Naive thymus-derived CD8-positive, alpha-beta T cell (primary cell): ENCODE measurements around the gene GADL1. TPM values are rescaled to one million over a fixed set of nuclear protein-coding genes. Genes with fewer than 3 reads are reported as not detected.

Experiments
- ATAC-seq, 2 donors: fragments of 150-1000 bp; cut with Tn5 transposase in 1 of 2; sonication (Bioruptor Pico), chemical (Tn5 transposase) in 1 of 2; 1 replicate in 1 of 2; 2 replicates in 1 of 2; pipeline ENCODE4 v1.10.0; 2021; ENCODE audit warnings: mild to moderate bottlenecking in 2 of 2, moderate library complexity in 2 of 2
- POLR2A ChIA-PET: fragments of 350-600 bp; sonication (Branson Sonifier 250); formaldehyde crosslinking; loops from one replicate; lab custom pipeline; 2021; ENCODE audit warnings: antibody characterized with exemption; lab: Charles Lee
- DNase-seq, 10 donors: peaks; one replicate each; pipeline versions ENCODE4 v3.0.0 to v3.0.0-alpha.2; 2020 to 2022
- H3K27ac Mint-ChIP-seq, 10 donors: one replicate each; pipeline ENCODE4 v1.8.0; 2020 to 2022; ENCODE audit warnings: mild to moderate bottlenecking in 10 of 10, mixed read lengths in 10 of 10, moderate library complexity in 4 of 10, inconsistent platforms in 1 of 10
- H3K27me3 Mint-ChIP-seq, 5 donors: one replicate each; pipeline ENCODE4 v1.8.0; 2021 to 2022; ENCODE audit warnings: mixed read lengths in 5 of 5
- H3K36me3 Mint-ChIP-seq, 3 donors: one replicate each; pipeline ENCODE4 v1.8.0; 2020 to 2022; ENCODE audit warnings: mixed read lengths in 3 of 3, mild to moderate bottlenecking in 2 of 3, inconsistent platforms in 1 of 3
- H3K4me1 Mint-ChIP-seq, 4 donors: one replicate each; pipeline ENCODE4 v1.8.0; 2021 to 2022; ENCODE audit warnings: mixed read lengths in 4 of 4
- H3K4me3 Mint-ChIP-seq, 10 donors: one replicate each; pipeline ENCODE4 v1.8.0; 2020 to 2022; ENCODE audit warnings: mild to moderate bottlenecking in 10 of 10, mixed read lengths in 10 of 10, moderate library complexity in 6 of 10, inconsistent platforms in 1 of 10
- H3K9me3 Mint-ChIP-seq, 9 donors: one replicate each; pipeline ENCODE4 v1.8.0; 2020 to 2022; ENCODE audit warnings: mixed read lengths in 9 of 9, mild to moderate bottlenecking in 3 of 9, inconsistent platforms in 1 of 9, moderate library complexity in 1 of 9
- polyA plus RNA-seq, 3 donors: library from polyadenylated mRNA; unstranded; fragments of 300-500 nt; fragmentation: Illumina TruSeq; gene quantifications; one replicate each; pipeline ENCODE4 v1.2.3, GENCODE V29; 2021
- total RNA-seq, 8 experiments: library from RNA in 2 of 8; stranded (reverse) in 2 of 8; gene quantifications; one replicate each; pipeline ENCODE4 v1.2.3 and lab custom pipeline; 2021 to 2026

The GADL1 gene
- total and polyA plus RNA-seq, 5 experiments from 2014 or later = not detected

DNA sequence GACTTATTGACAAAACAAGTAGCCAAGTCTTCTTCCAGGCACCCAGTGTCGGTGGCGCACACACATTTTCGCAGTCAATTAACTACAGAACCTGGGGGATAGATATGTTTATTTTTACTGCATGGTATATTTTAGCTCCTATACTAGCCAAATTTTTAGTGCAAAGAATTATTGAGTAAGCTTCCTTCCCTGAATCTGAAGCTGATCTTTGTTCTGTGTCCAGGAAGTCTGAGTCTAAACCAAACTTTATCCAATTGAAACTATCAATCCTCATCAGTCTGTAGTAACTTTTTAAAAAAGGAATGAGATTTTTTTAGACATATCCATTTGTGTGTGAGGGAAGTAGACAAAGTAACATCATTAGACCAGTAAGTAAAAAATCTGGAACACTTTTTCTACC, 133.1 kb downstream of the GADL1 start:
- no peaks in the 10 kb centered on the region for H3K36me3 Mint-ChIP-seq
- POLR2A ChIA-PET = no interaction called here
- H3K9me3 Mint-ChIP-seq = no peaks in the 10 kb centered on the region
- ATAC-seq (no peak), DNase-seq (no peak)
- H3K4me3 Mint-ChIP-seq = no peak overlapping the region
- H3K4me1 Mint-ChIP-seq = no peaks in the 10 kb centered on the region
- peaks cover 0 to 5% (median 2%) of the 10 kb centered on the region in 5 donors for H3K27me3 Mint-ChIP-seq
- no peak overlapping the region for H3K27ac Mint-ChIP-seq

DNA sequence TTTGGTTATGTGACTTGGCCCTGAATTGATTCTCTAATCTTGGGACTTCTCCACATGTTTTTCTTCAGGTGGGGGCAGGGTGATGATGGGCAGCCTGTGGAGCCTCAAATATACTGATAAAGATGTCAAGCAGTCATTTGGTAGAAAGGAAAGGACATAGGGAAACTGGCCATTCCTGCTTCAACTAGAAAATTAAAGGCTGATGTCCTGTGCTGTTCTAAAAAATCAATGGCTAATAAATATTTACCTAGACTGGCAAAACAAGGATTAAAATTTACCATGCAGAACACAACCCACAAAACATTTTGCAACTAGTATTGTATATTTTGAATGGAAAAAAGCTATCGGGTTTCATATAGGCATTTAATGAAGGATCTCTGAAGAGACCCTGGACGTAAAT, 133.7 kb downstream of the GADL1 start:
- DNase-seq (no peak), ATAC-seq (no peak)
- Mint-ChIP-seq H3K9me3 (no peaks in the 10 kb centered on the region), H3K27me3 (peaks cover 0 to 2% (median 2%) of the 10 kb centered on the region in 5 donors), H3K4me3 (no peak overlapping the region), H3K36me3 (no peaks in the 10 kb centered on the region), H3K4me1 (no peaks in the 10 kb centered on the region), H3K27ac (no peak overlapping the region)
- POLR2A ChIA-PET = no interaction called here

DNA sequence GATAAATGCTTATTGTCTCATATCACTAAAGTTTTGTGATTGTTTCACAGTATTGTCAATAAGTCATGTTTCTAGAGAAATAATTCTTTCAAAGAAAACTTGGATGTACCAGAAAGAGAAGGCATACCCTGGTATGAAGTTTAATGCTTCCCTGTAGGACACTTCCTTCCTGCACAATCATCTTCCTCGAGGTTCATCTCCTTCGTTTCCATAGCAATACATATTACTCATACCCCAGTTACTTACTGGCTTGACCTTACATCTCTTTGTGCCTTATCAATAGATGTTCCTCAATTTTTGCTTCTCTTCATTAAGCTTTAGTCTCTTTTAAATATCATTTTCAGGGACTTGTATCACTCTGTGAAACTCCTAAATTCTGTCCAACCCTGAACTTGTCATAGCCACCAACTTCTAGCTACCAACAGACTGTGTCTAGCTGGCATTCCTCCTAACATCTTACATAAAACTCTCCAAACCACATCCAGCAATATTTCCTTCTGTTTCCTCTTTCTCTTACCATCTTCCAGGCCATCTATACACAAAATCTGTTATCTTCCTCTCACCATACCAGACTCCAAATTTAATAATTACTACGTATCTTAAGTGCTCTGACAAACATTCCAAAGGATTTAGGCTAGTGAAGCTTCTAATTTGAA, 134.3 kb downstream of the GADL1 start:
- no peak for DNase-seq
- POLR2A ChIA-PET = no interaction called here
- Mint-ChIP-seq H3K36me3 (no peaks in the 10 kb centered on the region), H3K27ac (no peak overlapping the region), H3K4me1 (no peaks in the 10 kb centered on the region), H3K4me3 (no peak overlapping the region), H3K27me3 (peaks cover 0 to 2% (median 1%) of the 10 kb centered on the region in 5 donors), H3K9me3 (no peaks in the 10 kb centered on the region)
- no peak for ATAC-seq

DNA sequence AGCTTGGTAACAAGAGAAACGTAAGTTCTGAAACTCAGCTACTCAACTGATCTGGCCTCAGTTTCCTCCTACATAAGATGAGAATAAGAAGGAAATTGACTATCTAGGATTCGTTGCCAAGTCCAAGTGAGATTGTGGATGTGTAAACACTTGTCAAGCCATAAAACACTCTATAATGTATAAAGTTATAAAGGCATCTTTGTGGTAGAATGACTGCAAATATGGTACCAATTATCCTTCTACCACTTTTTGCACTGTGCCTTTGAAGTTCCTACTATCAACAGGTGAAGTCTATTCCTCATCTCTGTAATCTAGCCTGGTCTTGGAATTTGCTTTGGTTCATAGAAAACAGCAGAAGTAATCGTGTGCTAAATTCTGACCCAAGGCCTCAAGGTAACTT, 138.2 kb downstream of the GADL1 start:
- Mint-ChIP-seq H3K27me3 (peaks cover 0 to 2% (median 0%) of the 10 kb centered on the region in 5 donors), H3K9me3 (no peaks in the 10 kb centered on the region), H3K4me3 (no peak overlapping the region), H3K4me1 (peaks cover 4 to 9% (median 7%) of the 10 kb centered on the region in 4 donors), H3K36me3 (no peaks in the 10 kb centered on the region), H3K27ac (no peak overlapping the region)
- ATAC-seq (no peak), DNase-seq (no peak)
- POLR2A ChIA-PET = no interaction called here

DNA sequence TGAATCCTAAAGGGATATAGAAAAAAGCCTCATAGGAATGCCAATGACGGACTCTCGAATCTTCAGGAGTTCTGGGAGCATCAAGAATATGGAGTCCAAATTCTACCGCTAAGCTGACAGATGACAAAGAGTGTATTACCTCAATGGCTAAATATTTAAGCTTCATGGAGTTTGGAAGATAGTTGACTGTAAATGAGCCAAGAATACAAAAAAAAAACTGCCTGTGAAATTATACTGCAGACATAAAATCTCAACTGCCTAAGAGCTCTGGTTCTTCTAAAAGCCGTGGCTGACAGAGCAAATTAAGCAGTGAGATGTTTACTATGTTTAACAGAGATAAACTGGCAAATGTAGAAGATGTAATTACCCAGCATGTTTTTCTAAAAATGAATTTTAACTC, 140.0 kb downstream of the GADL1 start:
- DNase-seq = no peak
- Mint-ChIP-seq H3K4me3 (no peak overlapping the region), H3K4me1 (peaks cover 5 to 13% (median 9%) of the 10 kb centered on the region in 4 donors), H3K36me3 (no peaks in the 10 kb centered on the region), H3K27me3 (no peaks in the 10 kb centered on the region), H3K27ac (no peak overlapping the region), H3K9me3 (no peaks in the 10 kb centered on the region)
- ATAC-seq = no peak
- POLR2A ChIA-PET = interaction anchor here (1.1 kb wide), 1 partner anchor 17 kb away, joined by 3 read pairs; no protein-coding TSS in a partner anchor

DNA sequence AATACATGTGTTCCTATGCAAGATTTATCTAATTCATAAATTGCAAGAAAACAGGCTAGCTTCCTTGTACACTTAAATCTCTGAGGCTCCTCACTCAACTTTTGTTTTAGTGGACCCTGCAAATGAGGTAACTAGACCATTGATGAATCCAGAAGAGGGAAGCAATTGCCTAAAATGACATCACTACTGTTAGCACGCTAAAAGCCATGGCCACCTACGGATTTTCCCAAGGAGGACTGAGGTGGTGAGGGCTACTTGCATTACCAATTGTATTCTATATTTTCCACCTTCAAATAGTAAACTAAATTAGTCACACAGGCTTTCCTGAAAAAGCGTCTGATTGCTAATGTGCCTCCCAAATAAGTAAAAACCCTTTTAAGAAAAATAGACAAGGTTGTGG, 140.7 kb downstream of the GADL1 start:
- DNase-seq = no peak
- no peaks in the 10 kb centered on the region for H3K36me3 Mint-ChIP-seq
- no peaks in the 10 kb centered on the region for H3K9me3 Mint-ChIP-seq
- peaks cover 5 to 15% (median 9%) of the 10 kb centered on the region in 4 donors for H3K4me1 Mint-ChIP-seq
- no peak overlapping the region for H3K27ac Mint-ChIP-seq
- ATAC-seq = no peak
- H3K27me3 Mint-ChIP-seq = no peaks in the 10 kb centered on the region
- no peak overlapping the region for H3K4me3 Mint-ChIP-seq
- POLR2A ChIA-PET = interaction anchor here (1.1 kb wide), 1 partner anchor 17 kb away, joined by 3 read pairs; no protein-coding TSS in a partner anchor

DNA sequence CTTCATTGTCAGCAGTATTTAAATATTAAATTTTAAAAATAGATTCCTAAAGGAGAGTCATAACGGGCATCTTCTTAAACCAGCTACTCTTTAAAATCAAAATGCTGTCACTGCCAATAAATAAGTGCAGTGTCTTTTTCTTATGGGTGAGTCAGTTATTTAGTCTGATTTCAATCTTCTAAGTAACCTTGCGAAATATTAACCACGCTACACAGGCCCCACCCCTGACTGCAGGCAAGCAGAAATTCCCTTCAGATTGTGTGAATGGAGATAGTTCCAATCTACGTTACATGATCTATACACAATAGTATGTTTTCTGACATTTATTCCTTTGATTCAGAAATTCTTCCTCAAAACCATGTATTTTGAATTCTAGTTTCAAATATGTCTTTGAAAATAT, 141.5 kb downstream of the GADL1 start:
- Mint-ChIP-seq H3K9me3 (no peaks in the 10 kb centered on the region), H3K4me1 (peaks cover 5 to 17% (median 9%) of the 10 kb centered on the region in 4 donors), H3K4me3 (no peak overlapping the region), H3K27ac (no peak overlapping the region), H3K27me3 (no peaks in the 10 kb centered on the region), H3K36me3 (no peaks in the 10 kb centered on the region)
- DNase-seq = no peak
- ATAC-seq = no peak
- POLR2A ChIA-PET = no interaction called here

DNA sequence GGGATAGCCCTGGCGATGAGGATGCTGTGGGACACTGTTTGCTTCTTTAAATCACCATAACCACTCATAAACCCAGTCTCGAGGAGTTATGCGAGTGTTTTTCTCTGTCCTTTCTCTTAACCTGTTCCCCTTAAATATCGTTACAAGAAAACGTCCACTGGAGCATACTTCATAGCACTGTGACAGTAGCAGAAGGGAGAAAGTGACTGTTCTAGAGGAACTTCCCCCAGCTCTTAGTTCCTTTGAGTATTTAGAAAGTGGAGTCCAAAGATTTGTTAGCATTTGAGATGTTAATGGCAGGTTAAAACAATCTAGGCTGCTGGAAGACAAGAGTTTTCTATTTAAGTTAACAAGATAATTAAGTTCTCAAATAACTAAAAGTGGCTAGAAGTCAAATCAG, 142.0 kb downstream of the GADL1 start:
- no peak overlapping the region for H3K27ac Mint-ChIP-seq
- H3K4me1 Mint-ChIP-seq = peaks cover 5 to 22% (median 13%) of the 10 kb centered on the region in 4 donors
- DNase-seq = no peak
- no peaks in the 10 kb centered on the region for H3K36me3 Mint-ChIP-seq
- POLR2A ChIA-PET = interaction anchor here (1.1 kb wide), 1 partner anchor 64 kb away, joined by 3 read pairs; no protein-coding TSS in a partner anchor
- no peak overlapping the region for H3K4me3 Mint-ChIP-seq
- H3K27me3 Mint-ChIP-seq = no peaks in the 10 kb centered on the region
- no peak for ATAC-seq
- H3K9me3 Mint-ChIP-seq = no peaks in the 10 kb centered on the region

DNA sequence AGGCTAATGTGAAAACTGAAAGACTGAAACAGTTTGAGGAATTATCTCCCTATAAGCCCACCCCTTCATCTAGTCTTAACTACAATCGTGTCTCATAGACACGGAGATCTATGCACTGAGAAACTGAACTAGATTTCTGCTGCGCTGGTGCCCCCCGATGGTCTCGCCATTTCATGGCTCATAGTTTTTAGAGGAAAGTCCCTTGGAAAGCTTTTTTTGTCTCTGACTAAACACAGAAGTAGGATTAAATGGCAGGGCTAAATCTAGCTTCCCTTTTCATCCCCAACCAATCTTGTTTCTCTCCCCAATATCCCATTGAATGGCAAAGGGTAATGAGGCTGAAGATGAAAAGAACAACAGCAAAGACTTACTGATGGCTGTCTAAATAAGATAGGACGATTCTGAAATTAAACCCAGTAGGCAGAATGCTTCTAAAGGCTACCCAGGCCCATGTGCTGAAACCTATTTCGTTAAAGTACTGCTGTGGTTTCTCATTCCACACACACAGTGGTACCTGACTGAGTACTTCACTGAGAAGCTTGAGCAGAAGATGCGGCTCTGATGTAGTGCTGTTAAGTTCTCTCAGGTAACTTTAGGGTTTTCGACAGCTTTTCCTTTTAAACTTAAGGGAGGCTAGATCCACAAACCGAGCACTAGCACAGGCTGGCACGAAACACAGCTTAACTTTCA, 142.7 kb downstream of the GADL1 start:
- POLR2A ChIA-PET = interaction anchor here (0.6 to 1.3 kb wide), 4 partner anchors 58 to 709 kb away, joined by 3 to 4 read pairs (median 3); no protein-coding TSS in a partner anchor
- H3K4me1 Mint-ChIP-seq = peaks cover 5 to 24% (median 13%) of the 10 kb centered on the region in 4 donors
- peak; percentile 83 to 96 for ATAC-seq
- no peaks in the 10 kb centered on the region for H3K9me3 Mint-ChIP-seq
- peak overlapping the region in 1 of 10 donors; percentile 6 for H3K4me3 Mint-ChIP-seq
- peak; percentile 42 to 81 (median 60) for DNase-seq
- no peaks in the 10 kb centered on the region for H3K27me3 Mint-ChIP-seq
- peak overlapping the region in 4 of 10 donors; percentile 0 to 57 (median 30) for H3K27ac Mint-ChIP-seq
- no peaks in the 10 kb centered on the region for H3K36me3 Mint-ChIP-seq

DNA sequence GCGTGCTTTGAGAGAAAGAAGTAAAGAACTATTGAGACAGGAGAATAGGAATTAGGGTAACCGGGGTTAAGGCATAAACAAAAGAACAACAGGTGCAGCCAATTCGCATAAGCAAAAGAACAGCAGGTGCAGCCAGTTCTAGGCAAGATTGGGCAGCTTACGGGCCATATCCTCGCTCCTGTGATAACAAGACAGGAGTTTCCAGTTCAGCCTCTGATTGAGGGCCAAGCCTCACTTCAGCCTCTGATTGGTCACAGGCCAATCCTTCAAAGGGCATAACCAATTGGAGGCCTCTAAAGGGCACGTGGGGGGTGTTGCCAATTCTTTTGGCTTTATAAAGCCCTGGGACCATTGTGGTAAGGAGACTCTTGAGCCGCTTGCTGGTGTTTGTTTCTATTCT, 143.5 kb downstream of the GADL1 start:
- DNase-seq (no peak), ATAC-seq (no peak)
- Mint-ChIP-seq H3K9me3 (no peaks in the 10 kb centered on the region), H3K27me3 (no peaks in the 10 kb centered on the region), H3K27ac (peak overlapping the region in 1 of 10 donors; percentile 26), H3K36me3 (no peaks in the 10 kb centered on the region), H3K4me1 (peaks cover 5 to 24% (median 13%) of the 10 kb centered on the region in 4 donors), H3K4me3 (peak overlapping the region in 1 of 10 donors; percentile 6)
- POLR2A ChIA-PET = interaction anchor here (0.7 to 1.3 kb wide), 4 partner anchors 69 to 708 kb away, joined by 3 to 4 read pairs (median 3); no protein-coding TSS in a partner anchor

DNA sequence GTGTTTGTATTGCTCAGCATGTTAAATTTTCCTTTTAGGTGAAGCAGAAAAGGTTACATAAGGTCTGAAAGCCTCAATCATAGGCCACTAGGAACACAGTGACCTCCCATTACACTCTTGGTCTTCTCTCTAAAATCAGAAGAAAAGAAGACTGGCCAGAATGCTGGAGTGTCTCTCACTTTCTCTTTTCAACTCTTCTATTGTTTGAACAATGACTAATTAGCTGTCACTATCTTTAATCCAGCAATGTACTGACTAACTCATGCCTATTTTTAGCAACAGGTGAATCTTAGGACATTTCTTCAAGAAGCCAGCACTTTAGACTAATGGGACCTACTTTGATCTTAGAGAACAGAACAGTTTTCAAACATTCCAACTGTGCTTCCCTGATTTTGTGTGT, 145.2 kb downstream of the GADL1 start:
- POLR2A ChIA-PET = interaction anchor here (1.1 kb wide), 1 partner anchor 56 kb away, joined by 4 read pairs; no protein-coding TSS in a partner anchor
- no peak for DNase-seq
- peaks cover 5 to 26% (median 13%) of the 10 kb centered on the region in 4 donors for H3K4me1 Mint-ChIP-seq
- H3K27ac Mint-ChIP-seq = peak overlapping the region in 2 of 10 donors; percentile 28 to 29
- H3K4me3 Mint-ChIP-seq = no peak overlapping the region
- no peaks in the 10 kb centered on the region for H3K36me3 Mint-ChIP-seq
- no peaks in the 10 kb centered on the region for H3K9me3 Mint-ChIP-seq
- no peak for ATAC-seq
- H3K27me3 Mint-ChIP-seq = no peaks in the 10 kb centered on the region

DNA sequence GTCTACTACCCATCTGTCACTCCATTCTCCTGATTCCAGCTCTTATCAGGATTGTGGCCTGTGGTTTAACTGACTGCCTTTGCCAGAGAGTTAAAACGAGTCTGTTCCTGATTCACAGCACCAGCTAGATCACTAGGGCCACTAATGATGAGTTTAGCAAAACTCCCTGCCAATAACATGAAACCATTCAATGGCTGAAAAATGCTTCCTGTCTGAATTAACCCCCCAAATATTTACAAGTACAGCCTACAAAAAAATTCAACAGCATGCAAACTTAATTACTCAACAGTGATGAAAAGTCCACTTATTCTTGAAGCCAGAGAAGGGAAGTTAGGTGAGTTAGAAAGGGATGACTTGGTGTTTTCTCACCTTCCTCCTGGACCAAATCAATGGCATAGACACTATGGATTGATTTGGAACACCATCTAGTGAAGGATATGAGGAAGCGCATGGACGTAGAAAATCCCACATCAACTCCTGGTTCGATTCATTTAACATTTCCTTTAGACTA, 146.6 kb downstream of the GADL1 start:
- POLR2A ChIA-PET = no interaction called here
- DNase-seq = no peak
- H3K9me3 Mint-ChIP-seq = no peaks in the 10 kb centered on the region
- H3K27ac Mint-ChIP-seq = peak overlapping the region in 2 of 10 donors; percentile 15 to 44
- no peaks in the 10 kb centered on the region for H3K36me3 Mint-ChIP-seq
- no peak overlapping the region for H3K4me3 Mint-ChIP-seq
- peaks cover 15 to 40% (median 25%) of the 10 kb centered on the region in 4 donors for H3K4me1 Mint-ChIP-seq
- no peak for ATAC-seq
- no peaks in the 10 kb centered on the region for H3K27me3 Mint-ChIP-seq
